NCI-H460 (cell line): ENCODE data around the gene CCR9. TPM values are rescaled to one million over a fixed set of nuclear protein-coding genes. Genes with fewer than 3 reads are reported as not detected.

ENCODE experiments used
- DNase-seq: peaks from one replicate; pipeline ENCODE4 v3.0.0-alpha.2; 2016; ENCODE audit warnings: low read depth; ENCODE audit errors: extremely low read depth
- total RNA-seq: library from RNA; depleted of rRNA; stranded (reverse); fragments of >200 nt; shearing (Covaris generic); gene quantifications from 2 replicates; pipeline ENCODE4 v1.2.3, GENCODE V29; 2014

CCR9 gene
- total RNA-seq, 1 experiment from 2014 or later, result not detected

- DNase-seq, result no peak
Observed at GRCh38 chr3:45906681-45907407, 20.5 kb downstream of the CCR9 start.

DNA sequence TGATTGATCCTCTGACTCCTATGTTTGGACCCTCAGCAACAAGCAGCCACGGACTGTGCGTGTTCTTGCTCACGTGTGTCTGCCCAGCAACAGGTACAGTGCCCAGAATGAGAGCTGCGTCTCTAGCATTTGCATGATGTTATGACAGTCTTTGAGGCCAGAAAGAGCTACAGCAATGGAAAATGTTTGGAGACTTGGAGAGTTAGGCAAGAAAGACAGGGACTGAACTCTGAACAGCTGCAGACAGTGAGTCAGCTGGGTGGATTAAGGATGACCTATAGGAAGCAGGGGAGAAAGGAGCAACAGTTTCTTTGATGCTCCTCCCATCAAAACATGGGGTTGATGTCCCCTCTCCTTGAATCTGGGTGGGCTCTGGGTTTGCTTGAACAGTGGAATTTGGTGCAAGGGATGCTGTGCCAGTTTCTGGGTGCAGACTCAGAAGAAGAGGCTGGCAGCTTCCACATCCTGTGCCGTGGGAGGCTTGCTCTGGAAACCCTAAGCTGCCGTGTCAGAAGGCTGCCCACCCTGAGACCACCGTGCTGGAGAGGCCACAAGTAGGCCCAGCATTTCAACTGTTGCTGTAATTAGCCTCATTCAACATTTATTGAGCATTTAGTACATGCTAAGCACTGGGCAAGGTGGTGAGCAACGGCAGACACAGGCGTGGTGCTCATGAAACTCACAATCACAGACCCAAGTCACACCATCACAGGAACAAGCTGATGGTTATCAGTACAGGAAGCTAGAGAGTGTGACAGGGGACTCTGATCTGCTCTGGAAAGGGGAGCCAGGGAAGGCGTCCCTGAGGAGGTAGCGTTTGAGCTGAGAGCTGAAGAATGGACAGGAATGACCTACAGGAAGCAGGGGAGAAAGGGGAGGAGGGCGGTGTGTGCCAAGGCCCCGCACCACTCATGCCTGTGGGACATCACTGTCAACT, 21.7 kb downstream of the CCR9 start:
- DNase-seq, result no peak

- no peak for DNase-seq
Observed at GRCh38 chr3:45908761-45909160, 22.4 kb downstream of the CCR9 start.

- DNase-seq, result no peak
Observed at GRCh38 chr3:45909542-45909941, 23.2 kb downstream of the CCR9 start.

GRCh38 chr3:45910892-45911291, 24.5 kb downstream of the CCR9 start:
- no peak for DNase-seq

- no peak for DNase-seq
Observed at GRCh38 chr3:45911511-45912226, 25.3 kb downstream of the CCR9 start.

GRCh38 chr3:45912435-45912834, 26.1 kb downstream of the CCR9 start:
- no peak for DNase-seq

DNA sequence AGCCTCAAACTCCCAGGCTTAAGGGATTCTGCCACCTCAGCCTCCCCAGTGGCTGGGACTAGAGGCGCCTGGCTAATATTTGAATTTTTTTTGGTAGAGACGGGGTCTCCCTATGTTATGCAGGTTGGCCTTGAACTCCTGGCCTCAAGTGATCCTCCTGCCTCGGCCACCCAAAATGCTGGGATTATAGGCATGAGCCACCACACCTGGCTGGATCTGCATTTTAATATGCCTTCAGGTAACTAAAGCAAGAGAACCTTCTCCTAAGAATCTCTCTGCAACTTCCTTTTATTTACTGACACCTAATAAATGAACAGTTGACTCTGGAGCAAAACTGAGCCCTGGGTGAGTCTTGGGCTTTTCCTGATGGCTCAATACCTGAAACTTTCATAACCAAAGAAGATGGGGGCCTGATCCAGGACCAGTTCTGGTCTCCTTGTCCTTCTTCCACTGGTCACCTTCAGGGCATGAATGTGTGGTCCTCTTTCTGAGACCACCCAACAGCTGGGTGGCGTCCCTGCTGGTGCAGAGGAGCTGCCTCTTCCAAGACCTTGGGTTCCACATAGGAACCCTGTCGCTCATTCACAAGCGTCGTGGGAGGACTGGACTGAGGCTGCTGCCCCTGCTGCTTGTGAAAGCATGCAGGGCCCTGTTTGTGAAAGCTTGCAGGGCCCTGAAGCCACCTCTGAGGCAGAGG, 28.2 kb downstream of the CCR9 start:
- no peak for DNase-seq

- no peak for DNase-seq
Observed at GRCh38 chr3:45915059-45915439, 28.7 kb downstream of the CCR9 start.

DNA sequence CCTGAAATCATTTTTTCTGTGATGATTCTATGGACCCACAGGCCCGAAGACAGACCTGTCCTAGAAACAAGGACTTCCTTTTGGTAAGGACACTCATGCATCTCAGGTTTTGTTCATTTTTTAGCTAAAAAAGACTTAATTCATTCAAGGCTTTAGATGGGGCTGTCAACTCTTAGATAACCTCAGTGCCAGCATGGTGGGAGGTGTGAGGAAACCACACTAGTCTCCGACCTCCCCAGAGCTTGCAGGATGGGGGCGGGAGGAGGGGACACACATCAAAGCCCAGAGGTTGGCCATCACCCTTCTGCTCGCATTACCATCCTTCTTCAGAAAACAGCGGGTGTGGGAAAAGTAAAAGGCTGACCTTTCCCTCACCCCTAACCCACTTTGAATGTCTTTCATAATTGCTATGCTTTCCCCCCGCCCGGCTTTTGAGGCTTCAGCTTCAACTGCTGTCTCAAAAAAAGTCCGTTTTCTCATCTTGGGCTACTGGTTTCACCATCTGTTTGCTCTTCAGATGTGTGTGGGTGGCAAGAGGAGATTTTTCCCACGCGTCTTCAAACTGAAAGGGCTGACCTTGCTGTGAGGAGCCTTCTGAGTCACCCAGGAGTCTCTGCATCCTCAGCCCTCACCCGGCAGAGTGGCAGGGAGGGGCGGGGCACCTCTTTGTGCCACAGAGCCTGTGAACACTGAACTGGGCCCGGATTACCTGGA, 29.3 kb downstream of the CCR9 start:
- no peak for DNase-seq

- no peak for DNase-seq
Observed at GRCh38 chr3:45917146-45917898, 31.0 kb downstream of the CCR9 start.

GRCh38 chr3:45921158-45922038, 35.1 kb downstream of the CCR9 start:
- no peak for DNase-seq

DNA sequence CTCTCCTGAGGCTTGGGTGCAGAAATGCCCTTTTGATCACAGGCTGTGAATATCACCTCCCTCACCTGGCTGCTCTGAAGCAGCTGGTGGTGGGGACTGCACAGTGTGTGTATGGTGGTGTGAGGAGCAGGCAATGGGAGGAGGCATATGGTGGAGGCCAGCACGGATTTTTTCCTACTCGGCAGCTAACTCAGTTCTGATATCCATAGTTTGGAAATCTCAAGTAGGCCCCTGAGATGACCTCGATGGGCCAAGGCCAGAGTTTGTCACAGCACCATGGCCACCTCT, 35.6 kb downstream of the CCR9 start:
- DNase-seq, result no peak

DNA sequence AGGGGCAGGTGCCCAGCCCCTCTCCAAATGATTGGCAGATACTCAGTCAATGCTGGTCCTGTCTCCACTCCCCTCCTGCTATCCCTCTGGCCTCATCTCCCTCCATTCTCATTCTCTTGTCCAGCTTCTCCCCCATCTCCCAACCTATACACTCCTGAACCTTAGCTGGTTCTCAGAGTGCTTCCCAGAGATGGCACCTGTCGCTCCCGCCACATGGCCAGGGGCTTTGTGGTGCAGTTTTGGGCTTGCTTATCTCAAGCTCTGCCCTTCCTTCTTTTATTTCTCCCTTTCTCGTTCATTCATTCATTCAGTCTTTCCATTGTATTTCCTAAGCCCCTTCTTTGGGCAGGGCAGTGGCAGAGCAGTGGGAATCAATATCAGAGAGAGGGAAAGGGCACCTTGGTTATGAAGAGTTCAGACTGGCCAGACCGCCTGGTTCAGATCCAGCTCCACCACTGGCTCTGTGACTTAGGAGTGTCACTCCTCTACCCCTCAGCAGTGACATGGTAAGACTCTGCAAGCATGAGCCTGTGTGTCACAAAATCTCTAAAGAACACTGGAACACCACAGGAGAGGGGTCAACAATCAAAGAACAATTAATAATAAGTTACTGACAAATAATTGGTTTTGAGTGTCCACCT, 36.7 kb downstream of the CCR9 start:
- DNase-seq, result no peak

DNA sequence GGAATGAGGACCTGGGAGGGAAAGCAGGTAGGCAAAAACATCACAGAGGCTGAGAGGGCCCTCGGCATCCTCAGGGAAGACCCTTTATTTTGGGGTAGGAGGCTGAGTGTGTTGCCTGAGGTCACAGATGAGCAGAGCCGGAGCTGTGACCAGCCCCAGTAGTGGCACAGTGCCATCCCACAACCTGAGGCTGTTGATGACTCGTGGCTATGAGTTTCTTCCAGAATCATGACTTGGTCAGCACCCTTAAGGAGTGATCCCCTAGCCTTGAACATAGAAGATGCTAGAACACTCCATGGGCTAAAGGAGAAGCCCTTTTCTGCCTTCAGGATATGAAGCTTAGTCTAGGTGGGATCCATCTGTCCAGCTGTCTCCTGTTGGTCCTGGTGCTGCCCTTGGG, 37.4 kb downstream of the CCR9 start:
- DNase-seq, result no peak

DNA sequence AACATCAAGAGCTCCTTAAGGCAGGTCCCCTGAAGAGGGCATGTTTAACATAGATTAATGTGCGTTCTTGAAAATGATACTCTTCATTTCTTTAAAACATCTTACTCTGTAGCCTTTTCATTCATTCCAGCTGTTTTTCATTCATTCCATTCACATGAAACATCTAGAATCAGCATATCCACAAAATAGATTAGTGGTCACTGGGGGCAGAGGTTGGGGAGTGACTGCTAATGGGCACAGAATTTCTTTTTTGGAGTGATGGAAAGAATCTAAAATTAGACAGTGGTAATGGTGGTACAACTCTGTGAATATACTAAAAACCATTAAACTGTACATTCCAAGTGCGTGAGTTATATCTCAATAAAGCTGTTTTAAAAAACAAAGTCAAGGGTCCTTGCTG, 41.5 kb downstream of the CCR9 start:
- DNase-seq, result no peak

- DNase-seq, result peak; percentile 23
Observed at GRCh38 chr3:45929042-45929679, 42.8 kb downstream of the CCR9 start.

DNA sequence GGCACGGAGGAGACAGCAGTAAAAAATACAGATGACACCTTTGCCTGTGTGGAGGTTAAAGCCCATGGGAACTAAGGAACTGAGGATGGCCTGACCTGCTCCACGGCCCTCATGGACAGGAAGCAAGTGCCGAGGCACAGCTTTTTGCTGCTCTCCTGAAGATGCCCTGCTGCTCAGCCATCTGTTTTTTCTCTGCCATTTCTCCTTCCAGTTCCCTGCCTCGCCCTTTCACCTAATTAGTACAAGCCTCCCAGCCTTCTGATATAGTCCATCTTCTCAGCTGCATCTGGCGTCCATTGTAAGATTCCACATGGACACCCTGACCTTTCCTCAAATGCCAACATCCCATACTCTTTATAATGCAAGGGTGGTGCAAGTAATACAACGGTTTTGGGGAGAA, 45.2 kb downstream of the CCR9 start:
- DNase-seq, result no peak
